SK-N-SH (cell line): Measurements from ENCODE around the gene IL15RA. TPM values are rescaled to one million over a fixed set of nuclear protein-coding genes. Genes with fewer than 3 reads are reported as not detected.

Experiments used
- CTCF ChIA-PET: fragments of 300-600, 350-600 bp; formaldehyde crosslinking; extraction: SDS; loops from one replicate; lab custom pipeline; 2021; lab: Yijun Ruan, JAX
- POLR2A ChIA-PET: fragments of 350-600 bp; sonication (Branson Sonifier 250); formaldehyde crosslinking; extraction: SDS; loops from one replicate; lab custom pipeline; 2020; ENCODE audit warnings: antibody characterized with exemption, inconsistent platforms; lab: Yijun Ruan, JAX
- DNase-seq: peaks from one replicate; pipeline ENCODE4 v3.0.0; 2012
- H2AFZ ChIP-seq: fragments of 200-600 bp; sonication (generic); 2 replicates; pipeline ENCODE4 v1.8.1; 2016; ENCODE audit warnings: antibody characterized with exemption, mild to moderate bottlenecking, low read depth
- H3F3A ChIP-seq: fragments of 200-600 bp; sonication (generic); replicated peaks from 2 replicates; pipeline ENCODE3; 2016; ENCODE audit warnings: antibody characterized with exemption, mild to moderate bottlenecking; ENCODE audit not compliant: insufficient read depth
- H3K27ac ChIP-seq, 2 experiments: fragments of 200-500 bp in 1 of 2; fragments of 200-600 bp in 1 of 2; sonication (Bioruptor generic) in 1 of 2; sonication (generic), shearing (Covaris generic) in 1 of 2; 2 replicates each; pipeline versions ENCODE4 v1.5.1 to v1.6.1; 2014 to 2016; ENCODE audit warnings: low read depth in 2 of 2, inconsistent platforms in 1 of 2, low read length in 1 of 2, mild to moderate bottlenecking in 1 of 2, mixed read lengths in 1 of 2
- H3K27me3 ChIP-seq: fragments of 200-600 bp; sonication (generic), shearing (Covaris generic); 2 replicates; pipeline ENCODE4 v1.6.1; 2016; ENCODE audit warnings: mixed run types; ENCODE audit not compliant: insufficient read depth
- H3K36me3 ChIP-seq, 2 experiments: fragments of 200-500 bp in 1 of 2; fragments of 200-600 bp in 1 of 2; sonication (Bioruptor generic) in 1 of 2; sonication (generic) in 1 of 2; replicated peaks in 1 of 2; 2 replicates each; pipeline versions ENCODE3 to v1.5.1; 2014 to 2016; ENCODE audit warnings: low read length in 1 of 2, mild to moderate bottlenecking in 1 of 2; ENCODE audit not compliant: insufficient read depth in 2 of 2, control insufficient read depth in 1 of 2
- H3K4me1 ChIP-seq, 2 experiments: fragments of 200-500 bp in 1 of 2; fragments of 200-600 bp in 1 of 2; sonication (Bioruptor generic) in 1 of 2; sonication (generic), shearing (Covaris generic) in 1 of 2; 2 replicates each; pipeline versions ENCODE4 v1.5.1 to v1.6.1; 2014 to 2016; ENCODE audit warnings: low read depth in 1 of 2, low read length in 1 of 2, mixed run types in 1 of 2; ENCODE audit not compliant: insufficient read depth in 2 of 2, control insufficient read depth in 1 of 2
- H3K4me2 ChIP-seq: fragments of 200-600 bp; sonication (generic), shearing (Covaris generic); 2 replicates; pipeline ENCODE4 v1.6.1; 2017; ENCODE audit warnings: mixed run types
- H3K4me3 ChIP-seq, 2 experiments: fragments of 200-500 bp in 1 of 2; fragments of 200-600 bp in 1 of 2; sonication (Bioruptor generic) in 1 of 2; sonication (generic), shearing (Covaris generic) in 1 of 2; 2 replicates each; pipeline versions ENCODE4 v1.5.1 to v1.8.1; 2014 to 2016; ENCODE audit warnings: low read depth in 2 of 2, inconsistent platforms in 1 of 2, low read length in 1 of 2, mild to moderate bottlenecking in 1 of 2, mixed read lengths in 1 of 2, moderate library complexity in 1 of 2
- H3K79me2 ChIP-seq: fragments of 200-600 bp; sonication (generic); 2 replicates; pipeline ENCODE4 v1.8.1; 2017; ENCODE audit warnings: mild to moderate bottlenecking; ENCODE audit not compliant: insufficient read depth
- H3K9ac ChIP-seq: fragments of 200-600 bp; sonication (generic); 2 replicates; pipeline ENCODE4 v1.6.1; 2017; ENCODE audit warnings: mixed run types
- H3K9me2 ChIP-seq: fragments of 200-600 bp; sonication (generic); 2 replicates; pipeline ENCODE4 v1.6.1; 2017; ENCODE audit warnings: mixed run types
- H3K9me3 ChIP-seq: fragments of 200-600 bp; sonication (generic); 2 replicates; pipeline ENCODE4 v1.6.1; 2017; ENCODE audit warnings: mixed run types, mild to moderate bottlenecking, moderate library complexity
- H4K20me1 ChIP-seq: fragments of 200-600 bp; sonication (generic); 2 replicates; pipeline ENCODE4 v1.6.1; 2017; ENCODE audit warnings: mild to moderate bottlenecking, mixed run types; ENCODE audit not compliant: insufficient read depth
- EP300 ChIP-seq, 2 experiments: IDR thresholded peaks; 2 replicates each; pipeline versions ENCODE4 v1.4.0 to v1.6.1; 2012; ENCODE audit warnings: borderline replicate concordance in 1 of 2, low read depth in 1 of 2, low read length in 1 of 2
- FOXJ3 ChIP-seq: sonication (generic); formaldehyde crosslinking; IDR thresholded peaks from 2 replicates; pipeline ENCODE4 v1.5.1; 2020; ENCODE audit warnings: mild to moderate bottlenecking, missing genetic modification reagents
- MEF2A ChIP-seq: IDR thresholded peaks from 2 replicates; pipeline ENCODE4 v1.4.0; 2012; ENCODE audit warnings: low read depth, borderline replicate concordance
- NRF1 ChIP-seq: IDR thresholded peaks from 2 replicates; pipeline ENCODE4 v1.6.1; 2012; ENCODE audit warnings: low read depth, mild to moderate bottlenecking, low read length
- RAD21 ChIP-seq: IDR thresholded peaks from 2 replicates; pipeline ENCODE4 v1.6.1; 2012; ENCODE audit warnings: mild to moderate bottlenecking, low read length
- RCOR1 ChIP-seq: fragments of 150-350 bp; IDR thresholded peaks from 2 replicates; pipeline ENCODE4 v1.6.1; 2017; ENCODE audit warnings: antibody characterized with exemption, low read length
- SIN3A ChIP-seq: IDR thresholded peaks from 2 replicates; pipeline ENCODE4 v1.6.1; 2012; ENCODE audit warnings: low read depth, mild to moderate bottlenecking, low read length, moderate library complexity, borderline replicate concordance
- TAF1 ChIP-seq: IDR thresholded peaks from 2 replicates; pipeline ENCODE4 v1.6.1; 2012; ENCODE audit warnings: low read depth, mild to moderate bottlenecking, low read length, moderate library complexity, borderline replicate concordance
- TCF12 ChIP-seq: IDR thresholded peaks from 2 replicates; pipeline ENCODE4 v1.4.0; 2012
- USF2 ChIP-seq: fragments of 150-350 bp; IDR thresholded peaks from 2 replicates; pipeline ENCODE4 v1.6.1; 2017; ENCODE audit warnings: antibody characterized with exemption, low read length, low read depth, borderline replicate concordance
- WGBS: methylation state at CpG from one replicate; pipeline ENCODE4 v1.1.6; 2017; ENCODE audit warnings: low lambda C conversion rate; 5-methylcytosine and 5-hydroxymethylcytosine counted together
- polyA plus RNA-seq, 3 experiments: library from polyadenylated mRNA; depleted of rRNA; stranded (reverse); fragments of >200 nt; gene quantifications; 2 replicates each; pipeline ENCODE4 v1.2.3, GENCODE V29; 2012
- TF ChIP-seq, protein P1 (sequence below): IDR thresholded peaks from 2 replicates; pipeline ENCODE4 v1.4.0; 2012; ENCODE audit warnings: low read depth
- TF ChIP-seq, protein P2 (sequence below): fragments of 150-350 bp; IDR thresholded peaks from 2 replicates; pipeline ENCODE4 v1.6.1; 2016; ENCODE audit warnings: mild to moderate bottlenecking, low read depth, low read length
- TF ChIP-seq, protein P3 (sequence below): IDR thresholded peaks from 2 replicates; pipeline ENCODE4 v1.6.1; 2012; ENCODE audit warnings: mild to moderate bottlenecking, low read depth, low read length, moderate library complexity
- TF ChIP-seq, protein P4 (sequence below): fragments of 200-600 bp; sonication (generic); IDR thresholded peaks from 2 replicates; pipeline ENCODE4 v1.6.1; 2017; ENCODE audit warnings: antibody characterized with exemption, mild to moderate bottlenecking, moderate library complexity

Gene IL15RA
- polyA plus RNA-seq, 1 of the 3 experiments (the other 2 are of a cell fraction) = 2.1 TPM

GRCh38 chr10:6012121-6012905 lies 35.0 kb upstream of the IL15RA start:
- DNase-seq = no peak
- 64% methylated on average over 15 of the region's 15 CpGs for WGBS

GRCh38 chr10:6011558-6011957 lies 34.2 kb upstream of the IL15RA start:
- CTCF ChIA-PET = no interaction called here

More at GRCh38 chr10:6012121-6012905, 35.0 kb upstream of the IL15RA start:
- Histone ChIP-seq H4K20me1 (no peaks in the 10 kb centered on the region), H3K27ac (no peak overlapping the region), H3F3A (no peaks in the 10 kb centered on the region), H3K27me3 (no peaks in the 10 kb centered on the region), H3K4me2 (no peak overlapping the region), H3K9me2 (no peaks in the 10 kb centered on the region), H3K4me3 (no peak overlapping the region), H3K9me3 (no peaks in the 10 kb centered on the region), H3K36me3 (no peaks in the 10 kb centered on the region), H3K79me2 (no peaks in the 10 kb centered on the region), H3K4me1 (no peaks in the 10 kb centered on the region; a peak in 1 of 4 replicates), H2AFZ (no peak overlapping the region), H3K9ac (no peak overlapping the region)
- CTCF ChIA-PET = interaction anchor here (1.2 to 3.5 kb wide), 4 partner anchors 74 to 394 kb away, joined by 3 to 22 read pairs (median 8); no protein-coding TSS in a partner anchor
- POLR2A ChIA-PET = no interaction called here
- TF ChIP-seq, protein P1, sequence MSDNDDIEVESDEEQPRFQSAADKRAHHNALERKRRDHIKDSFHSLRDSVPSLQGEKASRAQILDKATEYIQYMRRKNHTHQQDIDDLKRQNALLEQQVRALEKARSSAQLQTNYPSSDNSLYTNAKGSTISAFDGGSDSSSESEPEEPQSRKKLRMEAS = no peak
- TF ChIP-seq, protein P2, sequence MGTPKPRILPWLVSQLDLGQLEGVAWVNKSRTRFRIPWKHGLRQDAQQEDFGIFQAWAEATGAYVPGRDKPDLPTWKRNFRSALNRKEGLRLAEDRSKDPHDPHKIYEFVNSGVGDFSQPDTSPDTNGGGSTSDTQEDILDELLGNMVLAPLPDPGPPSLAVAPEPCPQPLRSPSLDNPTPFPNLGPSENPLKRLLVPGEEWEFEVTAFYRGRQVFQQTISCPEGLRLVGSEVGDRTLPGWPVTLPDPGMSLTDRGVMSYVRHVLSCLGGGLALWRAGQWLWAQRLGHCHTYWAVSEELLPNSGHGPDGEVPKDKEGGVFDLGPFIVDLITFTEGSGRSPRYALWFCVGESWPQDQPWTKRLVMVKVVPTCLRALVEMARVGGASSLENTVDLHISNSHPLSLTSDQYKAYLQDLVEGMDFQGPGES = no peak
- no peak for TF ChIP-seq EP300 (IDR thresholded peaks at IDR 0.05; ENCODE audit: borderline replicate concordance in 1 of 2, low read depth in 1 of 2, low read length in 1 of 2)
- TF ChIP-seq TAF1 = no peak
- no peak for TF ChIP-seq NRF1
- TF ChIP-seq TCF12 = no peak
- TF ChIP-seq MEF2A = no peak

More at GRCh38 chr10:6011558-6011957, 34.2 kb upstream of the IL15RA start:
- Histone ChIP-seq H3K36me3 (no peaks in the 10 kb centered on the region), H2AFZ (no peak overlapping the region), H4K20me1 (no peaks in the 10 kb centered on the region), H3K9me3 (no peaks in the 10 kb centered on the region), H3K9me2 (no peaks in the 10 kb centered on the region), H3K4me2 (no peak overlapping the region), H3K79me2 (no peaks in the 10 kb centered on the region), H3K27ac (no peak overlapping the region), H3K4me1 (no peaks in the 10 kb centered on the region; a peak in 1 of 4 replicates), H3K4me3 (no peak overlapping the region), H3F3A (no peaks in the 10 kb centered on the region), H3K9ac (no peak overlapping the region), H3K27me3 (no peaks in the 10 kb centered on the region)
- DNase-seq = no peak
- no peak for TF ChIP-seq FOXJ3 (CRISPR knock-in tag)
- no peak for TF ChIP-seq MEF2A
- TF ChIP-seq, protein P3, sequence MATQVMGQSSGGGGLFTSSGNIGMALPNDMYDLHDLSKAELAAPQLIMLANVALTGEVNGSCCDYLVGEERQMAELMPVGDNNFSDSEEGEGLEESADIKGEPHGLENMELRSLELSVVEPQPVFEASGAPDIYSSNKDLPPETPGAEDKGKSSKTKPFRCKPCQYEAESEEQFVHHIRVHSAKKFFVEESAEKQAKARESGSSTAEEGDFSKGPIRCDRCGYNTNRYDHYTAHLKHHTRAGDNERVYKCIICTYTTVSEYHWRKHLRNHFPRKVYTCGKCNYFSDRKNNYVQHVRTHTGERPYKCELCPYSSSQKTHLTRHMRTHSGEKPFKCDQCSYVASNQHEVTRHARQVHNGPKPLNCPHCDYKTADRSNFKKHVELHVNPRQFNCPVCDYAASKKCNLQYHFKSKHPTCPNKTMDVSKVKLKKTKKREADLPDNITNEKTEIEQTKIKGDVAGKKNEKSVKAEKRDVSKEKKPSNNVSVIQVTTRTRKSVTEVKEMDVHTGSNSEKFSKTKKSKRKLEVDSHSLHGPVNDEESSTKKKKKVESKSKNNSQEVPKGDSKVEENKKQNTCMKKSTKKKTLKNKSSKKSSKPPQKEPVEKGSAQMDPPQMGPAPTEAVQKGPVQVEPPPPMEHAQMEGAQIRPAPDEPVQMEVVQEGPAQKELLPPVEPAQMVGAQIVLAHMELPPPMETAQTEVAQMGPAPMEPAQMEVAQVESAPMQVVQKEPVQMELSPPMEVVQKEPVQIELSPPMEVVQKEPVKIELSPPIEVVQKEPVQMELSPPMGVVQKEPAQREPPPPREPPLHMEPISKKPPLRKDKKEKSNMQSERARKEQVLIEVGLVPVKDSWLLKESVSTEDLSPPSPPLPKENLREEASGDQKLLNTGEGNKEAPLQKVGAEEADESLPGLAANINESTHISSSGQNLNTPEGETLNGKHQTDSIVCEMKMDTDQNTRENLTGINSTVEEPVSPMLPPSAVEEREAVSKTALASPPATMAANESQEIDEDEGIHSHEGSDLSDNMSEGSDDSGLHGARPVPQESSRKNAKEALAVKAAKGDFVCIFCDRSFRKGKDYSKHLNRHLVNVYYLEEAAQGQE = no peak
- no peak for TF ChIP-seq RCOR1
- TF ChIP-seq, protein P4, sequence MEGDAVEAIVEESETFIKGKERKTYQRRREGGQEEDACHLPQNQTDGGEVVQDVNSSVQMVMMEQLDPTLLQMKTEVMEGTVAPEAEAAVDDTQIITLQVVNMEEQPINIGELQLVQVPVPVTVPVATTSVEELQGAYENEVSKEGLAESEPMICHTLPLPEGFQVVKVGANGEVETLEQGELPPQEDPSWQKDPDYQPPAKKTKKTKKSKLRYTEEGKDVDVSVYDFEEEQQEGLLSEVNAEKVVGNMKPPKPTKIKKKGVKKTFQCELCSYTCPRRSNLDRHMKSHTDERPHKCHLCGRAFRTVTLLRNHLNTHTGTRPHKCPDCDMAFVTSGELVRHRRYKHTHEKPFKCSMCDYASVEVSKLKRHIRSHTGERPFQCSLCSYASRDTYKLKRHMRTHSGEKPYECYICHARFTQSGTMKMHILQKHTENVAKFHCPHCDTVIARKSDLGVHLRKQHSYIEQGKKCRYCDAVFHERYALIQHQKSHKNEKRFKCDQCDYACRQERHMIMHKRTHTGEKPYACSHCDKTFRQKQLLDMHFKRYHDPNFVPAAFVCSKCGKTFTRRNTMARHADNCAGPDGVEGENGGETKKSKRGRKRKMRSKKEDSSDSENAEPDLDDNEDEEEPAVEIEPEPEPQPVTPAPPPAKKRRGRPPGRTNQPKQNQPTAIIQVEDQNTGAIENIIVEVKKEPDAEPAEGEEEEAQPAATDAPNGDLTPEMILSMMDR = no peak
- no peak for TF ChIP-seq RAD21
- TF ChIP-seq USF2 = no peak
- TF ChIP-seq TCF12 = no peak
- no peak for TF ChIP-seq SIN3A
- 79% methylated on average over 8 of the region's 8 CpGs for WGBS
- POLR2A ChIA-PET = no interaction called here
